HPDE6-E6E7 (cell line): ENCODE results near the gene ZDHHC18.

Experiments
- DNase-seq: peaks from one replicate; pipeline ENCODE4 v3.0.0; 2011; ENCODE audit warnings: missing footprints; ENCODE audit errors: extremely low spot score

ZDHHC18 gene

DNA sequence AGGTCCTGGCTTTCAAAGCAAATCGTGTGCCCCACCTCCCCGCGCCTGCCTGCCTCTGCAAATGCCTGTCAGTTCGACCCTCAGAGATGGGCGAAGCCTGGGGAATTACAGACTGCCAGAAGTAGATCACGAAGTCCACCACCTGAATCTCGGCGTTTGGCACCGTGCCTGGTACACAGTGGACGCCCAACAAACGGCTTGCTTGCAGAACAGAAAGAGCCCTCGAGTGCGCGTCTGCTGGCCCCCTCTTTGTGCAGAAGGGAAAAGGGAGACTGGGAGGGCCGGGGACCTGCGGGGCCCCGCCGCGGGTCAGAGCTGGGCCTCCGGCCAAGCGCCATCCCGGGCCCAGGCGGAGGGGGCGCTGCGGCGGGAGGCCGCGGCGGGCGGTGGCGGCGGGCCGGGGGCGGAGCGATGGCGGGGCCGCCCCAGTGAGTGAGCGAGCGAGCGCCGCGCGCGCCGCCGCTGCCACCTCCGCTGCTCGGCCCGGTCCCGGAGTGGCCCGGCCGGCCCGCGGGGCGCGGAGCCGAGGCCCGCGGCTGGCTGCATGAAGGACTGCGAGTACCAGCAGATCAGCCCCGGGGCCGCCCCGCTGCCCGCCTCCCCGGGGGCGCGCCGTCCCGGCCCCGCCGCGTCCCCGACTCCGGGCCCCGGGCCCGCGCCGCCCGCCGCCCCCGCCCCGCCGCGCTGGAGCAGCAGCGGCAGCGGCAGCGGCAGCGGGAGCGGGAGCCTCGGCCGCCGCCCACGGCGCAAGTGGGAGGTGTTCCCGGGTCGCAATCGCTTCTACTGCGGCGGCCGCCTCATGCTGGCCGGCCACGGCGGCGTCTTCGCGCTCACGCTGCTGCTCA lies at the start of gene ZDHHC18:
Gene ZDHHC18, plus strand, starts transcription at position 428 of the 845 bp plus-strand sequence. Its CDS starts 117 bp downstream, at position 545.
- peak; percentile 59 for DNase-seq

DNA sequence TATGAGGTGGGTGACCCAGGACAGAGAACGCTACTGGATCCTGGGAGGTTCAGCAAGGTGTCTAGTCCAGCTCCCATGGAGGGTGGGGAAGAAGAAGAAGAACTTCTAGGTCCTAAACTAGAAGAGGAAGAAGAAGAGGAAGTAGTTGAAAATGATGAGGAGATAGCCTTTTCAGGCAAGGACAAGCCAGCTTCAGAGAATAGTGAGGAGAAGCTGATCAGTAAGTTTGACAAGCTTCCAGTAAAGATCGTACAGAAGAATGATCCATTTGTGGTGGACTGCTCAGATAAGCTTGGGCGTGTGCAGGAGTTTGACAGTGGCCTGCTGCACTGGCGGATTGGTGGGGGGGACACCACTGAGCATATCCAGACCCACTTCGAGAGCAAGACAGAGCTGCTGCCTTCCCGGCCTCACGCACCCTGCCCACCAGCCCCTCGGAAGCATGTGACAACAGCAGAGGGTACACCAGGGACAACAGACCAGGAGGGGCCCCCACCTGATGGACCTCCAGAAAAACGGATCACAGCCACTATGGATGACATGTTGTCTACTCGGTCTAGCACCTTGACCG lies 47.3 kb upstream of the ZDHHC18 start:
- no peak for DNase-seq

DNA sequence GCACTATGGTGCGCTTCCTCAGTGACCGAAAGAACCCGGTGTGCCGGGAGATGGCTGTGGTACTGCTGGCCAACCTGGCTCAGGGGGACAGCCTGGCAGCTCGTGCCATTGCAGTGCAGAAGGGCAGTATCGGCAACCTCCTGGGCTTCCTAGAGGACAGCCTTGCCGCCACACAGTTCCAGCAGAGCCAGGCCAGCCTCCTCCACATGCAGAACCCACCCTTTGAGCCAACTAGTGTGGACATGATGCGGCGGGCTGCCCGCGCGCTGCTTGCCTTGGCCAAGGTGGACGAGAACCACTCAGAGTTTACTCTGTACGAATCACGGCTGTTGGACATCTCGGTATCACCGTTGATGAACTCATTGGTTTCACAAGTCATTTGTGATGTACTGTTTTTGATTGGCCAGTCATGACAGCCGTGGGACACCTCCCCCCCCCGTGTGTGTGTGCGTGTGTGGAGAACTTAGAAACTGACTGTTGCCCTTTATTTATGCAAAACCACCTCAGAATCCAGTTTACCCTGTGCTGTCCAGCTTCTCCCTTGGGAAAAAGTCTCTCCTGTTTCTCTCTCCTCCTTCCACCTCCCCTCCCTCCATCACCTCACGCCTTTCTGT lies 46.0 kb upstream of the ZDHHC18 start:
- DNase-seq: no peak

GRCh38 chr1:26781206-26781825 lies 45.2 kb upstream of the ZDHHC18 start:
- no peak for DNase-seq

- DNase-seq: no peak
Measured at GRCh38 chr1:26782521-26783212, 43.8 kb upstream of the ZDHHC18 start.

DNA sequence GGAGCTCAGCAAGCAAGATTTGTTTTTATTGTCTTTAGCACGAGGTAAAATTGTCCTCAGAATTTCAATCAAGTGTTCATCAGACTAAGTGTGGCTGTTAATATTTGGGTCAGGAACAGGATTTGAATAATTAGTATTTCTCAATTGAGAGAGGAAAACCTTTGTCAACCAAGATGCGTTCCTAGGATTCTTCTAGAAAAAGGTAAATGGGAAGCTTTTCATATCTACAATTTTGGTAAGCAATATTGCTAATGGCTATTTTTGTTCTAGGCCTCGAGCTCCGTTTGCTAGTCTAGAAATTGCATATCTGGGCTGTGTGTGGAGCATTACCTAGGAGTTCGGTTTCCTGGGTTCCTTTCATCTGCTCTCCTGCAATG lies 42.9 kb upstream of the ZDHHC18 start:
- no peak for DNase-seq

DNA sequence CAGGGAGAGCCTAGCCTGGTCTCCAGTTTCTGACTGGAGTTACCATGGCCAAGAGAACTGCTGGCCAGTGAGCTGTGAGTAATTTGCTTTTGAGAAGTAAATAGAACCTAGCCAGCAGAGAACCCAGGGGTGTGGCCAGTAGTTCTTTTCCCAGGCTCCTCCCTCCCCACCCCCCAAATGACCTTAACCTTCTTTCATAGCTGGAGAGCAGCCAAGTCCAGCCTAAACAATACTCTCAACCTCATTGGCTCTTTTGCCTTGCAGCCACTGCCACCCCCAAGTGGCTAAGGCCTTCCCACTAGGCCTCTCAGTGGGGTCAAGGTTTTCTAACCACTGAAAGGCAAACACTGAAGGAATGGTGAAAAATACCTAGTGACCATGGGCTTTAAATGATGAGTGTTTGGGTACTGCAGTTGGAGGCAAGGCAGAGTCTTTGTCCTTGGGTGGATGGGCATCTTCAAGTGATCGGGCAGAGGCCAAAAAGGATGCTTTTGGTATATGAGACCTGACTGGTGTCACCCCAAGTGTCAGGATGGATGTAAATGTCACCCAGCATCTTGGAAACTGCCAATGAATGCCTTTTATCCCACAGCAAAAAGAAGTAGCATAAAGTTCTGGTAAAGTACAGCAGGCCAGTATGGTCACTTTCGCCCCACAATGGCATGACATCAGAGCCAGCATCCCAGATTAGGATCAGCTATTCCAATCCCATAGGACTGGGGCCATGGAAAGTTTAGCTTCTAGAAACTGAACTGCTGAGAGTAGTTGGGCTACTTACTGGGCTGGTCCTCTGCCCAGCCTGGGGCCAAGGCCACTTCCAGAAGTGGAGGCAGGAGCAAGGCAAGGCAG lies 42.2 kb upstream of the ZDHHC18 start:
- no peak for DNase-seq

GRCh38 chr1:26784886-26785285 lies 41.6 kb upstream of the ZDHHC18 start:
- no peak for DNase-seq

GRCh38 chr1:26785611-26786436 lies 40.7 kb upstream of the ZDHHC18 start:
- DNase-seq: no peak

GRCh38 chr1:26786437-26787380 lies 39.8 kb upstream of the ZDHHC18 start:
- DNase-seq: no peak

DNA sequence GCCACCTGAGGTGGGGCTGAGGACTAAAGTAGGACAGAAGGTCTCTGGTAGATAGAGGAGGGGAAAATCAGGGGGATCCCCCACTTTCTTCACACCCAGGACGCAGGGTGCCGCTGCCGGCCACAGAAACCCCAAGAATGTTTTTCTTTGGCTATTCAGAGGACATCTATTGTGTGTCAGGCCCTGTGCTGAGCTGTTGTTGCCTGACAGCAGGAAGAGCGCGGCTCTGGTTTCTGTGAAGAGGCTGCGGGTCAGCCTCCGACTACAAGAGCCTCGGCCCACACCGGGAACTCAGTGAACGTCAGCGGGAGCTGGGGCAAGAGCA lies 39.1 kb upstream of the ZDHHC18 start:
- no peak for DNase-seq

DNA sequence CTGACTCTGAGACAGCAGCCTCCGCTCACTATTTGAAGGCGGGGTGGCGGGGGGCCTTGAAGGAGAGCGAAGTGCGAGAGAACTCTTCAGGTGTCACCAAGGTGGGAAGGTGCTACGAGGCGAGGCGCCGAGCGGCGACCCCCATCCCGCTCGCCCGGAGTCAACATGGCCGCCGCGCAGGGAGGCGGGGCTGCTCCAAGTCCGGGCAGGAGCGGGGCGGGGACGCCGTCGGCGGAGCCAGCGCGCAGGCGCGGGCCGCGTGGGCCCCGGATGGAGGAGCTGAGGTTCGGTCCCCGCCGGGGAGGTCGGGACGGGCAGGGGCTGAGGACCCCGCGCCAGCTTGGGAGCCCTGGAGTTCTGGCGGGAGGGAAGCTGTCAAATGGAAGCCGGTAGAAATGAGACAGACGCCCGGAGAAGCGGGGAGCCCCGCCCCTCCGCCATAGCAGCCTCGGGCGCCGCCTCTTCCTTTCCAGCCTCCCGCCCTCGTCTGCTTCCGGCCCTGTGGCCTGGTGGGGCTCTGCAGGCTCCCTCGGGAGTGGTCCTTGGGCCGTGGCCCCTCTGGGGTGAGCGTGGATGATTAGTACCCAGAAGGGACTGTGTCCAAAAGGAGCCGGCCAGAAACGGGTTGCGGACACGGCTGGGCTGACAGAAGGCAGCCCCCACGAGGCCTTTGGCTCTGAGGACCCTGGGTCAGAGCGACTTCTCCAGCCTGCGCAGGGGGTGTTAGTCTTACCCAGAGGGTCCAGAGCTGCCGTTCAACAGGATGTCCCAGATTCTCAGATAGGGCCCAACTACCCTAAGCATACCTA lies 38.6 kb upstream of the ZDHHC18 start, which contains the start of gene PIGV:
Gene PIGV, plus strand, starts transcription at position 245 of the 809 bp plus-strand sequence. CDS start 2,866 bp downstream, outside the sequence.
- DNase-seq: peak; percentile 79

DNA sequence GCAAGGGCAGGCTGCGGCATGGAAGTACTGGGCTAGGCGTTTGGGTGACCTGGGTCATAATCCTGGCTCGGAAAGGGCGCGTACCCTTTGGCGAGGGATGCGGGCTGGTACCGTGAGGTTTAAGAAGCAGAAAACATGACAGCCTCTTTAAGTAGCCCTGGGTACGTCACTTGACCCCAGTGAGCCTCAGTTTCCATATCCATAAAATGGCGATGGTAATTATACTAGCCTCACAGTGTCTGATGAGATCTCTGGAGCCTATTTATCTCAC lies 38.0 kb upstream of the ZDHHC18 start:
- DNase-seq: no peak

GRCh38 chr1:26788836-26789611 lies 37.5 kb upstream of the ZDHHC18 start:
- DNase-seq: no peak

GRCh38 chr1:26789612-26789865 lies 36.9 kb upstream of the ZDHHC18 start:
- DNase-seq: no peak

DNA sequence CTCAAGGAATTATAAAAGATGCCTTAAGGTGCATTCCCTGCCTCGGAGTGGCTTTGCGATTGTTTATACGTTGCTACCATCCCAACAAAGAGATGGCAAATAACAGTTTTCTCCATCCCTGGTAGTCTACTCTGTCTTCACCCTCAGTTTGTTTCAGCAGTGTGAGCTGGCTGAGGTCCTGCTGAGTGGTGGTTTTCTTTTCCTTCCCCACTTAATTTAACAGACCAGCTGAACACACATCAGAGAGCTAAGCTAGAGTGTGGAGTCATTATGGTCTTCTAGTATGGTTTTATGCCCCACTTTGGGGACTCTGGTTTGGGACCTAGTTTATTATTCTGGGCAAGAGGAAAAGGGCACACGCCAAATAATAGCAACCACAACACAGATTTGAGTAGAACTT lies 36.6 kb upstream of the ZDHHC18 start:
- no peak for DNase-seq

- no peak for DNase-seq
Measured at GRCh38 chr1:26790551-26790953, 35.9 kb upstream of the ZDHHC18 start.

GRCh38 chr1:26791148-26791547 lies 35.3 kb upstream of the ZDHHC18 start:
- DNase-seq: no peak
